GM12878 (cell line): ENCODE results near the gene PTGIS. TPM values are rescaled to one million over a fixed set of nuclear protein-coding genes. Genes with fewer than 3 reads are reported as not detected.

ENCODE experiments used
- ATAC-seq: fragments of 200-7000 bp; cut with Tn5 transposase; 3 replicates; pipeline ENCODE4 v1.9.1; 2020; ENCODE audit warnings: mild to moderate bottlenecking, moderate library complexity
- BruUV-seq: library from RNA; stranded (reverse); fragments of 400-500 nt; replicated peaks from 2 replicates; lab custom pipeline; 2021; lab: Mats Ljungman, UMichigan
- CTCF ChIA-PET: fragments of 300-600 bp; sonication (Branson Sonifier 250); formaldehyde crosslinking; extraction: SDS; loops from one replicate; lab custom pipeline; 2021; ENCODE audit warnings: inconsistent platforms; lab: Yijun Ruan, JAX
- POLR2A ChIA-PET: fragments of 350-600 bp; formaldehyde crosslinking; extraction: SDS; loops from one replicate; lab custom pipeline; 2021; ENCODE audit warnings: inconsistent platforms; lab: Charles Lee
- RAD21 ChIA-PET: fragments of 300-600 bp; sonication (Branson Sonifier 250); formaldehyde crosslinking; loops from one replicate; lab custom pipeline; 2023; ENCODE audit warnings: antibody characterized with exemption; ENCODE audit not compliant: unreplicated experiment; lab: Charles Lee
- SMC1A ChIA-PET: fragments of 300-600 bp; sonication (Branson Sonifier 250); formaldehyde crosslinking; loops from one replicate; lab custom pipeline; 2023; ENCODE audit not compliant: unreplicated experiment, uncharacterized antibody; lab: Charles Lee
- DNase-seq: peaks from one replicate; pipeline ENCODE4 v3.0.0-alpha.2; 2011; ENCODE audit warnings: low read depth, low spot score
- FAIRE-seq: peaks from 3 replicates; lab custom pipeline; 2011; peaks lifted over from hg19 to GRCh38; lab: Jason Lieb, UNC
- H2AFZ ChIP-seq: 2 replicates; pipeline ENCODE4 v1.6.0; 2011; ENCODE audit warnings: low read depth, low read length, control low read depth; ENCODE audit not compliant: control insufficient read depth
- H3K27ac ChIP-seq: 2 replicates; pipeline ENCODE4 v1.5.1; 2011; ENCODE audit warnings: control low read depth; ENCODE audit not compliant: control insufficient read depth, insufficient read depth
- H3K27me3 ChIP-seq, 2 experiments: replicated peaks in 1 of 2; 2 replicates each; pipeline versions ENCODE4 v1.6.0 to v1.6.1; 2011; ENCODE audit warnings: low read length in 1 of 2; ENCODE audit not compliant: control insufficient read depth in 2 of 2, insufficient read depth in 2 of 2
- H3K36me3 ChIP-seq, 2 experiments: 2 replicates each; pipeline ENCODE4 v1.5.1; 2011; ENCODE audit warnings: low read length in 1 of 2; ENCODE audit not compliant: control insufficient read depth in 2 of 2, insufficient read depth in 2 of 2
- H3K4me1 ChIP-seq: 2 replicates; pipeline ENCODE4 v1.6.1; 2011; ENCODE audit warnings: mild to moderate bottlenecking, low read length, moderate library complexity, mixed read lengths; ENCODE audit not compliant: control insufficient read depth, insufficient read depth
- H3K4me2 ChIP-seq: 2 replicates; pipeline ENCODE4 v1.6.0; 2011; ENCODE audit warnings: control low read depth; ENCODE audit not compliant: control insufficient read depth, insufficient read depth
- H3K4me3 ChIP-seq: fragments of 200-600 bp; sonication (generic); 2 replicates; pipeline ENCODE4 v1.5.1; 2016
- H3K79me2 ChIP-seq: 2 replicates; pipeline ENCODE4 v1.6.0; 2011; ENCODE audit warnings: low read length; ENCODE audit not compliant: control insufficient read depth, insufficient read depth
- H3K9ac ChIP-seq: 2 replicates; pipeline ENCODE4 v1.8.0; 2011; ENCODE audit warnings: low read length, control low read depth, mixed read lengths; ENCODE audit not compliant: control insufficient read depth, insufficient read depth
- H3K9me3 ChIP-seq: replicated peaks from 3 replicates; pipeline ENCODE4 v1.5.1; 2011; ENCODE audit warnings: mild to moderate bottlenecking, low read length; ENCODE audit not compliant: control insufficient read depth, insufficient read depth
- H4K20me1 ChIP-seq: 2 replicates; pipeline ENCODE4 v1.6.0; 2011; ENCODE audit not compliant: control insufficient read depth, insufficient read depth
- CHD1 ChIP-seq: IDR thresholded peaks from 2 replicates; pipeline ENCODE4 v1.6.1; 2012; ENCODE audit warnings: low read depth, low read length, improper control_type of control experiment
- DPF2 ChIP-seq: fragments of 450-650 bp; IDR thresholded peaks from 2 replicates; pipeline ENCODE4 v1.6.1; 2017; ENCODE audit warnings: mild to moderate bottlenecking
- IRF4 ChIP-seq: IDR thresholded peaks from 2 replicates; pipeline ENCODE4 v1.6.1; 2011; ENCODE audit warnings: low read depth, low read length
- KAT2A ChIP-seq: conservative IDR thresholded peaks from 2 replicates; pipeline ENCODE4 v1.6.1; 2011; ENCODE audit warnings: low read depth, low read length; ENCODE audit not compliant: control insufficient read depth
- MEF2A ChIP-seq: IDR thresholded peaks from 2 replicates; pipeline ENCODE4 v1.6.1; 2011; ENCODE audit warnings: low read depth, mild to moderate bottlenecking, low read length, moderate library complexity; ENCODE audit not compliant: insufficient read depth
- NFYA ChIP-seq: IDR thresholded peaks from 2 replicates; pipeline ENCODE4 v1.6.1; 2011; ENCODE audit warnings: low read depth, mild to moderate bottlenecking, low read length, improper control_type of control experiment, borderline replicate concordance
- NR2C1 ChIP-seq: fragments of 450-650 bp; IDR thresholded peaks from 2 replicates; pipeline ENCODE4 v1.6.1; 2017; ENCODE audit warnings: antibody characterized with exemption, mild to moderate bottlenecking, moderate library complexity
- PAX8 ChIP-seq: fragments of 450-650 bp; IDR thresholded peaks from 2 replicates; pipeline ENCODE4 v1.6.1; 2017; ENCODE audit warnings: mild to moderate bottlenecking, moderate library complexity
- RAD21 ChIP-seq: IDR thresholded peaks from 2 replicates; pipeline ENCODE4 v1.6.1; 2011; ENCODE audit warnings: mild to moderate bottlenecking, low read depth, low read length, moderate library complexity; ENCODE audit not compliant: insufficient read depth
- RB1 ChIP-seq: fragments of 450-650 bp; formaldehyde crosslinking; IDR thresholded peaks from 2 replicates; pipeline ENCODE4 v1.6.1; 2017; ENCODE audit warnings: mild to moderate bottlenecking, borderline replicate concordance
- RCOR1 ChIP-seq: conservative IDR thresholded peaks from 2 replicates; pipeline ENCODE4 v1.6.1; 2012; ENCODE audit warnings: low read depth, low read length, improper control_type of control experiment
- SMAD1 ChIP-seq: fragments of 450-650 bp; IDR thresholded peaks from 2 replicates; pipeline ENCODE4 v1.6.1; 2018; ENCODE audit warnings: mild to moderate bottlenecking, low read depth; ENCODE audit not compliant: partially characterized antibody
- SMAD5 ChIP-seq: IDR thresholded peaks from 2 replicates; pipeline ENCODE4 v1.6.1; 2016; ENCODE audit warnings: antibody characterized with exemption, low read depth
- ZNF24 ChIP-seq: fragments of 450-650 bp; IDR thresholded peaks from 2 replicates; pipeline ENCODE4 v1.6.1; 2017; ENCODE audit warnings: antibody characterized with exemption, mild to moderate bottlenecking
- ZNF384 ChIP-seq: IDR thresholded peaks from 2 replicates; pipeline ENCODE4 v1.6.1; 2012; ENCODE audit warnings: low read depth, mild to moderate bottlenecking, low read length, improper control_type of control experiment, borderline replicate concordance
- WGBS: methylation state at CpG from one replicate; pipeline ENCODE4 v1.1.6; 2016; ENCODE audit warnings: low lambda C conversion rate; ENCODE audit not compliant: insufficient replicate concordance, insufficient coverage; ENCODE audit errors: missing lambda C conversion rate; 5-methylcytosine and 5-hydroxymethylcytosine counted together
- in situ Hi-C: fragments of 300-500 bp; cut with MboI; formaldehyde crosslinking; loops from 9 replicates; pipeline ENCODE4 v1.14.3; 2018; ENCODE audit warnings: mixed read lengths
- intact Hi-C: fragments of 100-400 bp; cut with micrococcal nuclease; formaldehyde crosslinking; loops from one replicate; pipeline ENCODE4 v1.14.2; 2022; ENCODE audit not compliant: unreplicated experiment
- polyA plus RNA-seq, 11 experiments: library from polyadenylated mRNA; depleted of rRNA in 4 of 11; unstranded in 6 of 11; stranded (reverse) in 5 of 11; fragments of >200 nt; fragmentation: Nextera tagmentation in 4 of 11; fragmentation: Illumina TruSeq in 1 of 11; extraction: Ambion mirVana in 4 of 11; extraction: Trizol in 1 of 11; gene quantifications; 1 replicate in 1 of 11; 2 replicates in 10 of 11; pipeline versions ENCODE4 v1.2.1 to v1.2.3, GENCODE V29; 2011 to 2016; ENCODE audit warnings: inconsistent platforms in 2 of 11, missing spikeins in 2 of 11, low read depth in 1 of 11
- total RNA-seq, 4 experiments: library from RNA; depleted of rRNA in 3 of 4; stranded (reverse); fragments of >200 nt in 3 of 4; fragmentation: Illumina TruSeq in 1 of 4; extraction: Trizol in 1 of 4; gene quantifications; 2 replicates each; pipeline versions ENCODE4 v1.2.1 to v1.2.3, GENCODE V29; 2013 to 2021
- TF ChIP-seq, protein P1 (sequence below): IDR thresholded peaks from 2 replicates; pipeline ENCODE4 v1.6.1; 2011; ENCODE audit warnings: low read depth, mild to moderate bottlenecking, low read length, moderate library complexity, borderline replicate concordance; ENCODE audit errors: extremely low read depth
- TF ChIP-seq, protein P2 (sequence below), 3 experiments: IDR thresholded peaks in 2 of 3; conservative IDR thresholded peaks in 1 of 3; 2 replicates each; pipeline ENCODE4 v1.5.1; 2011; ENCODE audit warnings: low read depth in 3 of 3, low read length in 3 of 3, mild to moderate bottlenecking in 3 of 3, control low read depth in 2 of 3, moderate library complexity in 2 of 3, inconsistent platforms in 1 of 3, mixed read lengths in 1 of 3; ENCODE audit not compliant: control insufficient read depth in 2 of 3, insufficient read depth in 1 of 3; ENCODE audit errors: extremely low read depth in 1 of 3

PTGIS gene
- total and polyA plus RNA-seq, 10 of the 15 experiments (the other 5 are each of a cell fraction or from before 2014, with no cell fraction given): 0.10 TPM; not detected in 9

GRCh38 chr20:49464556-49464955 lies 103.4 kb downstream of the PTGIS start:
- ATAC-seq (no peak), FAIRE-seq (no peak), DNase-seq (no peak)
- RAD21 ChIA-PET: no interaction called here
- no peak overlapping the region for H3K9ac ChIP-seq
- no peaks in the 10 kb centered on the region for H3K4me1 ChIP-seq
- no peaks in the 10 kb centered on the region for H3K79me2 ChIP-seq
- no peak overlapping the region for H3K4me2 ChIP-seq
- CTCF ChIA-PET: no interaction called here
- H3K27ac ChIP-seq: no peak overlapping the region
- no peak overlapping the region for H3K4me3 ChIP-seq
- no peaks in the 10 kb centered on the region for H4K20me1 ChIP-seq
- H3K36me3 ChIP-seq: no peaks in the 10 kb centered on the region
- no peak overlapping the region for H2AFZ ChIP-seq
- in situ Hi-C loops: no loop called here
- BruUV-seq: no TSS peak
- H3K9me3 ChIP-seq: no peaks in the 10 kb centered on the region
- SMC1A ChIA-PET: no interaction called here
- intact Hi-C loops: no loop called here
- TF ChIP-seq PAX8: no peak
- TF ChIP-seq, all 136 proteins: peak for 0
- WGBS: 48% methylated on average over 7 of the region's 7 CpGs
- POLR2A ChIA-PET: no interaction called here
- peaks cover 3 to 7% of the 10 kb centered on the region in 2 experiments for H3K27me3 ChIP-seq

- Histone ChIP-seq H3K4me2 (no peak overlapping the region), H3K27me3 (peaks cover 3% of the 10 kb centered on the region in 2 experiments), H2AFZ (no peak overlapping the region), H3K36me3 (no peaks in the 10 kb centered on the region), H3K9ac (no peak overlapping the region), H3K27ac (no peak overlapping the region), H3K4me3 (no peak overlapping the region), H3K9me3 (no peaks in the 10 kb centered on the region), H4K20me1 (no peaks in the 10 kb centered on the region), H3K79me2 (no peaks in the 10 kb centered on the region), H3K4me1 (no peaks in the 10 kb centered on the region)
- no peak for DNase-seq
- in situ Hi-C loops (no loop called here), intact Hi-C loops (no loop called here)
- no TSS peak for BruUV-seq
- SMC1A ChIA-PET: no interaction called here
- no peak for FAIRE-seq
- WGBS: 62% methylated on average over 6 of the region's 6 CpGs
- CTCF ChIA-PET: interaction anchor here (0.6 kb wide), 1 partner anchor 211 kb away, joined by 3 read pairs; no protein-coding TSS in a partner anchor
- RAD21 ChIA-PET: no interaction called here
- no peak for ATAC-seq
- POLR2A ChIA-PET: no interaction called here
- TF ChIP-seq DPF2: no peak
- no peak for TF ChIP-seq ZNF24
- no peak for TF ChIP-seq MEF2A
- TF ChIP-seq CHD1: no peak
- no peak for TF ChIP-seq ZNF384
- TF ChIP-seq RB1: no peak
- no peak for TF ChIP-seq NFYA
- no peak for TF ChIP-seq SMAD5
- TF ChIP-seq RCOR1: no peak
- TF ChIP-seq RAD21: no peak
- TF ChIP-seq, protein P1, sequence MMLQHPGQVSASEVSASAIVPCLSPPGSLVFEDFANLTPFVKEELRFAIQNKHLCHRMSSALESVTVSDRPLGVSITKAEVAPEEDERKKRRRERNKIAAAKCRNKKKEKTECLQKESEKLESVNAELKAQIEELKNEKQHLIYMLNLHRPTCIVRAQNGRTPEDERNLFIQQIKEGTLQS: no peak
- TF ChIP-seq, protein P2, sequence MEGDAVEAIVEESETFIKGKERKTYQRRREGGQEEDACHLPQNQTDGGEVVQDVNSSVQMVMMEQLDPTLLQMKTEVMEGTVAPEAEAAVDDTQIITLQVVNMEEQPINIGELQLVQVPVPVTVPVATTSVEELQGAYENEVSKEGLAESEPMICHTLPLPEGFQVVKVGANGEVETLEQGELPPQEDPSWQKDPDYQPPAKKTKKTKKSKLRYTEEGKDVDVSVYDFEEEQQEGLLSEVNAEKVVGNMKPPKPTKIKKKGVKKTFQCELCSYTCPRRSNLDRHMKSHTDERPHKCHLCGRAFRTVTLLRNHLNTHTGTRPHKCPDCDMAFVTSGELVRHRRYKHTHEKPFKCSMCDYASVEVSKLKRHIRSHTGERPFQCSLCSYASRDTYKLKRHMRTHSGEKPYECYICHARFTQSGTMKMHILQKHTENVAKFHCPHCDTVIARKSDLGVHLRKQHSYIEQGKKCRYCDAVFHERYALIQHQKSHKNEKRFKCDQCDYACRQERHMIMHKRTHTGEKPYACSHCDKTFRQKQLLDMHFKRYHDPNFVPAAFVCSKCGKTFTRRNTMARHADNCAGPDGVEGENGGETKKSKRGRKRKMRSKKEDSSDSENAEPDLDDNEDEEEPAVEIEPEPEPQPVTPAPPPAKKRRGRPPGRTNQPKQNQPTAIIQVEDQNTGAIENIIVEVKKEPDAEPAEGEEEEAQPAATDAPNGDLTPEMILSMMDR (IDR thresholded peaks at IDR 0.05 in 2 of 3, conservative IDR thresholded peaks at IDR 0.05 in 1 of 3; ENCODE audit: control insufficient read depth in 2 of 3, extremely low read depth in 1 of 3, insufficient read depth in 1 of 3, low read depth in 3 of 3, low read length in 3 of 3): no peak
- no peak for TF ChIP-seq SMAD1
- TF ChIP-seq KAT2A: no peak
- no peak for TF ChIP-seq IRF4
- no peak for TF ChIP-seq NR2C1
These were observed 105.3 kb downstream of the PTGIS start for GRCh38 chr20:49462626-49463025.
